Activated T-cell treated with anti-CD3 and anti-CD28 coated beads, Interleukin-2, amount 50 U/mL, for 4 hours (primary cell): ENCODE measurements around the gene IQCK. TPM values are rescaled to one million over a fixed set of nuclear protein-coding genes. Genes with fewer than 3 reads are reported as not detected.
A peak's percentile ranks its signal among the peaks of the same experiment; 100 is the strongest.
"Not testable (repeated sequence)": the region's sequence is repeated elsewhere in the genome, so short reads cannot be mapped to it uniquely, and the experiment has no call there.

Source experiments
- ATAC-seq, 2 donors: fragments of 200-7000 bp; cut with Tn5 transposase; one replicate each; pipeline ENCODE4 v1.10.0; 2021
- DNase-seq: peaks from one replicate; pipeline ENCODE4 v3.0.0-alpha.2; 2020
- H3K27me3 Mint-ChIP-seq: one replicate; pipeline ENCODE4 v1.8.0; 2021; ENCODE audit warnings: low read depth, mixed read lengths
- H3K36me3 Mint-ChIP-seq: one replicate; pipeline ENCODE4 v1.8.0; 2022; ENCODE audit warnings: mixed read lengths; ENCODE audit not compliant: insufficient read depth
- H3K4me1 Mint-ChIP-seq: one replicate; pipeline ENCODE4 v1.8.0; 2021; ENCODE audit warnings: low read depth, mixed read lengths
- H3K4me3 Mint-ChIP-seq: one replicate; pipeline ENCODE4 v1.8.0; 2021; ENCODE audit warnings: mild to moderate bottlenecking, moderate library complexity, mixed read lengths
- H3K9me3 Mint-ChIP-seq: one replicate; pipeline ENCODE4 v1.8.0; 2021; ENCODE audit warnings: mixed read lengths
- total RNA-seq, 3 donors: library from RNA; stranded (reverse); gene quantifications; one replicate each; pipeline ENCODE4 v1.2.1, GENCODE V29; 2021

IQCK gene
- total RNA-seq, 3 donors from 2014 or later, result 3.2 to 5.4 (median 3.6) TPM

GRCh38 chr16:19706846-19707245 is 11.2 kb upstream of the IQCK start:
- peaks cover 4% of the 10 kb centered on the region for H3K4me1 Mint-ChIP-seq
- peaks cover 51% of the 10 kb centered on the region for H3K36me3 Mint-ChIP-seq

GRCh38 chr16:19707569-19708295 is 10.3 kb upstream of the IQCK start:
- no peaks in the 10 kb centered on the region for H3K9me3 Mint-ChIP-seq
- DNase-seq (no peak), ATAC-seq (no peak)
- no peaks in the 10 kb centered on the region for H3K27me3 Mint-ChIP-seq
- peaks cover 49% of the 10 kb centered on the region for H3K36me3 Mint-ChIP-seq
- peaks cover 4% of the 10 kb centered on the region for H3K4me1 Mint-ChIP-seq
- H3K4me3 Mint-ChIP-seq, result no peak overlapping the region

More at GRCh38 chr16:19706846-19707245, 11.2 kb upstream of the IQCK start:
- no peaks in the 10 kb centered on the region for H3K27me3 Mint-ChIP-seq
- H3K4me3 Mint-ChIP-seq, result no peak overlapping the region
- ATAC-seq (no peak), DNase-seq (no peak)
- no peaks in the 10 kb centered on the region for H3K9me3 Mint-ChIP-seq

GRCh38 chr16:19708296-19709205 is 9.5 kb upstream of the IQCK start:
- no peaks in the 10 kb centered on the region for H3K27me3 Mint-ChIP-seq
- ATAC-seq (no peak), DNase-seq (no peak)
- no peak overlapping the region for H3K4me3 Mint-ChIP-seq
- H3K36me3 Mint-ChIP-seq, result peaks cover 47% of the 10 kb centered on the region
- no peaks in the 10 kb centered on the region for H3K9me3 Mint-ChIP-seq
- H3K4me1 Mint-ChIP-seq, result peaks cover 4% of the 10 kb centered on the region

- Mint-ChIP-seq H3K4me1 (peaks cover 4% of the 10 kb centered on the region), H3K4me3 (no peak overlapping the region), H3K27me3 (no peaks in the 10 kb centered on the region), H3K36me3 (peaks cover 44% of the 10 kb centered on the region), H3K9me3 (no peaks in the 10 kb centered on the region)
- no peak for ATAC-seq
- DNase-seq, result no peak
Measured at GRCh38 chr16:19709381-19710136, 8.5 kb upstream of the IQCK start.

GRCh38 chr16:19710191-19710908 is 7.7 kb upstream of the IQCK start:
- H3K27me3 Mint-ChIP-seq, result no peaks in the 10 kb centered on the region
- no peaks in the 10 kb centered on the region for H3K9me3 Mint-ChIP-seq
- H3K4me3 Mint-ChIP-seq, result no peak overlapping the region
- ATAC-seq (no peak), DNase-seq (no peak)
- peaks cover 6% of the 10 kb centered on the region for H3K4me1 Mint-ChIP-seq
- peaks cover 42% of the 10 kb centered on the region for H3K36me3 Mint-ChIP-seq

- Mint-ChIP-seq H3K9me3 (no peaks in the 10 kb centered on the region), H3K4me1 (peaks cover 7% of the 10 kb centered on the region), H3K27me3 (no peaks in the 10 kb centered on the region), H3K4me3 (no peak overlapping the region), H3K36me3 (peaks cover 39% of the 10 kb centered on the region)
- ATAC-seq (no peak), DNase-seq (no peak)
Measured at GRCh38 chr16:19710991-19711545, 7.0 kb upstream of the IQCK start.

- Mint-ChIP-seq H3K9me3 (no peaks in the 10 kb centered on the region), H3K4me1 (peaks cover 13% of the 10 kb centered on the region), H3K36me3 (peaks cover 34% of the 10 kb centered on the region), H3K4me3 (no peak overlapping the region), H3K27me3 (no peaks in the 10 kb centered on the region)
- DNase-seq, result no peak
- ATAC-seq, result no peak
Measured at GRCh38 chr16:19711643-19712042, 6.4 kb upstream of the IQCK start.

GRCh38 chr16:19712418-19713058 is 5.5 kb upstream of the IQCK start:
- Mint-ChIP-seq H3K4me1 (peaks cover 20% of the 10 kb centered on the region), H3K9me3 (no peaks in the 10 kb centered on the region), H3K4me3 (no peak overlapping the region), H3K36me3 (peaks cover 33% of the 10 kb centered on the region), H3K27me3 (no peaks in the 10 kb centered on the region)
- DNase-seq (no peak), ATAC-seq (no peak)

GRCh38 chr16:19713697-19714096 is 4.4 kb upstream of the IQCK start:
- no peak overlapping the region for H3K4me3 Mint-ChIP-seq
- no peaks in the 10 kb centered on the region for H3K27me3 Mint-ChIP-seq
- DNase-seq (no peak), ATAC-seq (no peak)
- peaks cover 20% of the 10 kb centered on the region for H3K4me1 Mint-ChIP-seq
- H3K36me3 Mint-ChIP-seq, result peaks cover 33% of the 10 kb centered on the region
- no peaks in the 10 kb centered on the region for H3K9me3 Mint-ChIP-seq

GRCh38 chr16:19715566-19715965 is 2.5 kb upstream of the IQCK start:
- Mint-ChIP-seq H3K4me1 (peaks cover 18% of the 10 kb centered on the region), H3K27me3 (no peaks in the 10 kb centered on the region), H3K9me3 (no peaks in the 10 kb centered on the region), H3K36me3 (peaks cover 21% of the 10 kb centered on the region), H3K4me3 (no peak overlapping the region)
- no peak for ATAC-seq
- no peak for DNase-seq

- Mint-ChIP-seq H3K9me3 (no peaks in the 10 kb centered on the region), H3K4me3 (peak overlapping the region; percentile 96), H3K4me1 (peaks cover 20% of the 10 kb centered on the region), H3K27me3 (no peaks in the 10 kb centered on the region), H3K36me3 (peaks cover 21% of the 10 kb centered on the region)
- no peak for ATAC-seq
- no peak for DNase-seq
Measured at GRCh38 chr16:19716183-19716582, 1.9 kb upstream of the IQCK start.

- peaks cover 23% of the 10 kb centered on the region for H3K4me1 Mint-ChIP-seq
- not testable (repeated sequence) for ATAC-seq, DNase-seq, H3K9me3 Mint-ChIP-seq, H3K27me3 Mint-ChIP-seq
- peaks cover 17% of the 10 kb centered on the region for H3K36me3 Mint-ChIP-seq
- H3K4me3 Mint-ChIP-seq, result peak overlapping the region; percentile 96
Measured at GRCh38 chr16:19716728-19717127, 1.3 kb upstream of the IQCK start.

GRCh38 chr16:19717314-19717713 is 757 bp upstream of the IQCK start:
- ATAC-seq (no peak), DNase-seq (no peak)
- Mint-ChIP-seq H3K4me1 (peaks cover 27% of the 10 kb centered on the region), H3K4me3 (peak overlapping the region; percentile 96), H3K9me3 (no peaks in the 10 kb centered on the region), H3K27me3 (no peaks in the 10 kb centered on the region), H3K36me3 (peaks cover 14% of the 10 kb centered on the region)
